Skin of body (tissue), 2 donors: ENCODE results near the gene XRCC6. TPM values are rescaled to one million over a fixed set of nuclear protein-coding genes. Genes with fewer than 3 reads are reported as not detected.
A peak's percentile ranks its signal among the peaks of the same experiment; 100 is the strongest.
"Not testable (repeated sequence)": the region's sequence is repeated elsewhere in the genome, so short reads cannot be mapped to it uniquely, and the experiment has no call there.

Source experiments
- DNase-seq: peaks from one replicate; lab custom pipeline; 2025; lab: John Stamatoyannopoulos, UW
- total RNA-seq: library from RNA; depleted of rRNA; stranded (reverse); fragments of >200 nt; gene quantifications from one replicate; pipeline ENCODE4 v1.2.3, GENCODE V29; 2014

Gene XRCC6
- 191 TPM for total RNA-seq

DNA sequence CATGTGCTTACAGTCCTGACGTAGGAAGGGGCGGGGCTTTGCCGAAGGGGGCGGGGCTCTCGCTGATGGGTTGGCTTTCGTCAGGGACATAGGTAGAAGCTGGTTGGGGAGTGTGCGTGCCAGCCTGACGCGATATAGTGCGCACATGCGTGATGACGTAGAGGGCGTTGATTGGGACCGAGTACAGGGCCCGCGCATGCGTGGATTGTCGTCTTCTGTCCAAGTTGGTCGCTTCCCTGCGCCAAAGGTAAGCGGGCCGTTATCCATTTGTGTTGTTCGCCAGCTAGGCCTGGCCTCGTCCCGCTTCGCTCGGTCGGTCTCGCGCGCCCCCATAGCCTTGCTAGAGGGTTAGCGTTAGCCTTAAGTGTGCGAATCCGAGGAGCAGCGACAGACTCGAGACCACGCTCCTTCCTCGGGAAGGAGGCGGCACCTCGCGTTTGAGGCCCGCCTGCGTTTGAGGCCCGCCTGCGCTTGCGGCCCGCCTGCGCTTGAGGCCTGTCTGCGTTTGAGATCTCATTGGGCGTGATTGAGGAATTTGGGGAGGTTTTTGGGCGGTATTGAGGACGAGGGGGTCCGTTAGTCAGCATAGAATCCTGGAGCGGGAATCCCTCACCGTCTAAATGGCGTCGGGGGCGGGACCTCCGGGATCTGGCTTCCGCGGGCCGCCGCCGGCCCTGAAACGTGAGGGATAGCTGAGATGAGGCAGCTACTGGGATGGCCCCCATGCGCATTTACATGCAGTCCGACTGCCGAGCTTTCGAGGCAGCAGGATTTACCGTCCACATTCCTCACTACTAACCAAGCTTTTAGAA is at the start of gene XRCC6:
TSS of gene XRCC6 (plus strand) at position 197 of the 812 bp plus-strand sequence. CDS start 710 bp downstream, outside the sequence.
- peak; percentile 100 for DNase-seq

DNA sequence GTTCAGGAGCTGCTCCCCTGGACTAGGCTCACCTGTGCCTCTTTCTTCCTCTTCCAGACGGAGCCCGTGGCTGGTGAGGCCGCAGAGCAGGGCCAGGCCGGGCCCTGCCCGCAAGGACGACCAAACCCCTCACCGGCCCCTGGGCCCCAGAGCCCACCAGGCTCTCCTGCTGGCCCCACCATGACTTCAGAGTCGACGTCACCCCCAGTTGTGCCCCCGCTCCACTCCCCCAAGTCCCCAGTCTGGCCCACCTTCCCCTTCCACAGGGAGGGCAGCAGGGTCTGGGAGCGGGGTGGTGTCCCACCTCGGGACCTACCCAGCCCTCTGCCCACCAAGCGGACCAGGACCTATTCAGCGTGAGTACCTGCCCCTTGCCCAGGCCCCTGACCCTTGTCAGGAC is 49.3 kb upstream of the XRCC6 start:
- no peak for DNase-seq

DNA sequence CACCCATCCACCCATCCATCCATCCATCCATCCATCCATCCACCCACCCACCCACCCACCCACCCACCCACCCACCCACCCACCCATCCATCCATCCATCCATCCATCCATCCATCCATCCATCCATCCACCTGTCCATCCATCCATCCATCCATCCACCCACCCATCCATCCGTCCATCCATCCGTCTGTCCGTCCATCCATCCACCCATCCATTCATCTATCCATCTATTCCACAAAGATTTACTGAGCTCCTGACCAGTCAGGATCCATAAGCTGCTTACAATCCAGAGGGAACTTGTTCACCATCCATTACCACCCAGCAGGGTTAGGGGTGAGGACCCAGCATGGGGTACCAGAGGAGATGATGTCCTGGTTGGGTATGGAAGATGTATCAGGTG is 48.8 kb upstream of the XRCC6 start:
- not testable (repeated sequence) for DNase-seq

- DNase-seq = no peak
Observed at GRCh38 chr22:41573677-41574076, 47.4 kb upstream of the XRCC6 start.

DNA sequence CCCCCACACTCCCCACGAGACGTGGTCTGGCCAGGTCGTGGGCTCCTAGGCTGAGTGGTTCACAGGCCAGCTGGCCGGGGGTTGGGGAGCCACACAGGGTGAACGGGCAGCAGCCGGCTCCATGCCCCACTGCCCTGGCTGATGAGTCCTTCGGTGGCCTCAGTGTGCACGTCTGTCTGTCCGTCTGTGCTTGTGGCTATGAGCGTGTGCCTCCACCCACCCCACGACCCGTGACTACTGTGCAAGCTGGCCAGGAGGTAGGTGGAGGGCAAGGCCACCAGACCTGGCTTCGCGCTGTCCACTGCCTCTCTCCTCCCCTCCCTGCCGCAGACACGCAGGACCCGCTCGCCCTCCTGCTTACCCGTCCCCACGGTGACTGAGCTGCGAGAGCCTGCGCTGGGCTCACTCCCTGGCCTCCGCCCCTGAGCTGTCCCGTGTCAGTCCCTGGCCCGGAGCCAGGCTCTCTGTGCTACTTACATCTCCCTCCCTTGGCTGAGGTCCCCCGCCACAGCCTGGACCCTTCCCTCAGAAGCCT is 46.2 kb upstream of the XRCC6 start:
- no peak for DNase-seq

- no peak for DNase-seq
Observed at GRCh38 chr22:41575533-41575932, 45.6 kb upstream of the XRCC6 start.

DNA sequence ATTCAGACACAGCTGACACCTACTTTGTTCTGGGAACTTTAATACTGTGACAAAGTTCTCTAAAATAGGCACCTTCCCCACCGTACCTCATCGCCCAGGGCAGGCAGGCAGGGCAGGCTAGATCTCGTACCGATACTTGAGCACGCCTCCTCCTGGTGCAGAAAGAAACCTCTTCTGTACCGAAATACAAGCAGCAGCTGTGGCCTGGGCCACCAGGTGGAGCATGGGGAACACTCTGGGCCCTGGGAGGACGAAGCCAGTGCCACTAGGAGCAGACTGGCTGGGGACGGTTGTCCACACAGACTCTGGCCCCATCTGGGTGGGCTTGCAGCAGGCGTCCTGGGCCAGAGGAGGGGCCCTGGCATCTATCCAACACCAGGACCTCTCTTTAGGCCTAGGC is 44.2 kb upstream of the XRCC6 start:
- DNase-seq = no peak

DNA sequence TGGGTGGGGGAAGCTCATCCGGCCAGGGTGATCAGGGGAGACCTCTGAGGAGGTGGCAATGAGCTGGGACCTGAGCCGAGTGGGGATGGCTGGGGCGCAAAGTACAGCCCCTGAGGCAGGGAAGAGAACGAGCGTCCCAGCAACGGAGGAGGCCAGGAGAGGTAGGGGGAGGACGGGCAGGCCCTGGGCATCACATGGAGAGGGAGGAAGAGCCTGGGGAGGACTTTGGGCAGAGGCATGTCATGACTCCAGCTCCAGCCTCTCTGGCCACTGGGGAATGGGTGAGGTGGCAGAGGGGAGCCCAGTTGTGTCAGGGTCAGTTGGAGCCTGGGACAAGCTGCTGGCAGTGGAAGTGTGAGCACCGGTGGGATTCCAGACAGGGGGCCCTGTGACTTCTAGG is 43.0 kb upstream of the XRCC6 start:
- DNase-seq = no peak

- no peak for DNase-seq
Observed at GRCh38 chr22:41578818-41579217, 42.3 kb upstream of the XRCC6 start.

- DNase-seq = no peak
Observed at GRCh38 chr22:41579297-41579996, 41.6 kb upstream of the XRCC6 start.

DNA sequence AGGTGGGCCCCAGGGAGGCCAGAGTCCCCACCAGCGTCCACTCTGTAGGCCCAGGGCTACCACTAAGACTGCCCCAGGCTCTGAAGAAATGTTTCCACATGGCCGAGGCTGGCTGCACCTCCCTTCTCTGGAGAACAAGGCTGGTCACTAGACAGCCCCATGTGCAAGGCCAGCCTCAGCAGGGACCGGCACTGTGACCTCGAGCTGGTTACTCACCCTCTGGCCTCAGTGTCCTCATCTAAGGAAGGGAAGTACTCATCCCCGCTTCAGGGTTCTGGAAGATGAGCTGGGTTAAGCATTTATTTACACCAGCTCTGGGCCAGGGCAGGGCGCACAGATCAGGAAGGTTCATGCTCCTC is 41.1 kb upstream of the XRCC6 start:
- no peak for DNase-seq

- DNase-seq = no peak
Observed at GRCh38 chr22:41582694-41583093, 38.4 kb upstream of the XRCC6 start.

DNA sequence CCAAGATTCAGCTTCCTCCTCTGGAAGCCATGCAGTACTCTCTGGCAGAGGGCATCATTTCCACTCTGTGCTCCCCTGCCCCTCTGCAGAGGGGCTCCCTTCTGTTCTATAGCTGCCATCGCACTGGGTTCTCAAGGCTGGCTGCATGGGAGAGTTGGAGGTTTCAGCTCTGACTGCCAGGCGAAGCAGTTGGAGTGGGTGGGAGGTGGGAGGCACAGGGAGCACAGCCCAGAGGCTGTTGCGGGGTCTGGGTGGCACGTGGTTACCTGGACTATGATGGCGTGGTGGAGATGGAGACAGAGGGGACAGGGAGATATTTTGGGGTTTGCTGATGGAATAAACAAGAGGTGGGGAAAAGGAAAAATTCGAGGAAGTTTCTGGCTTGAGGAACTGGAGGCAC is 36.2 kb upstream of the XRCC6 start:
- no peak for DNase-seq

GRCh38 chr22:41585898-41586297 is 35.2 kb upstream of the XRCC6 start:
- DNase-seq = no peak

DNA sequence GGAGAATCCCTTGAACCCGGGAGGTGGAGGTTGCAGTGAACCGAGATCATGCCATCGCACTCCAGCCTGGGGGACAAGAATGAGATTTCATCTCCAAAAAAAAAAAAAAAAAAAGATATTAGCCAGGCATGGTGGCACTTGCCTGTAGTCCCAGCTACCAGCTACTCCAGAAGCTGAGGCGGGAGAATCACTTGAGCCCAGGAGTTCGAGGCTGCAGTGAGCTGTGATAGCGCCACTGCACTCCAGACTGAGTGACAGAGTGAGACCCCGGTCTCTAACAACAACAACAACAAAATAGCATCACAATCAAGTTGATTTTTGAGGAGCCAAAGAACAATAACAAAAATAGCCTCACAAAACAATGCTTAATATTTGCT is 33.8 kb upstream of the XRCC6 start:
- DNase-seq = no peak

DNA sequence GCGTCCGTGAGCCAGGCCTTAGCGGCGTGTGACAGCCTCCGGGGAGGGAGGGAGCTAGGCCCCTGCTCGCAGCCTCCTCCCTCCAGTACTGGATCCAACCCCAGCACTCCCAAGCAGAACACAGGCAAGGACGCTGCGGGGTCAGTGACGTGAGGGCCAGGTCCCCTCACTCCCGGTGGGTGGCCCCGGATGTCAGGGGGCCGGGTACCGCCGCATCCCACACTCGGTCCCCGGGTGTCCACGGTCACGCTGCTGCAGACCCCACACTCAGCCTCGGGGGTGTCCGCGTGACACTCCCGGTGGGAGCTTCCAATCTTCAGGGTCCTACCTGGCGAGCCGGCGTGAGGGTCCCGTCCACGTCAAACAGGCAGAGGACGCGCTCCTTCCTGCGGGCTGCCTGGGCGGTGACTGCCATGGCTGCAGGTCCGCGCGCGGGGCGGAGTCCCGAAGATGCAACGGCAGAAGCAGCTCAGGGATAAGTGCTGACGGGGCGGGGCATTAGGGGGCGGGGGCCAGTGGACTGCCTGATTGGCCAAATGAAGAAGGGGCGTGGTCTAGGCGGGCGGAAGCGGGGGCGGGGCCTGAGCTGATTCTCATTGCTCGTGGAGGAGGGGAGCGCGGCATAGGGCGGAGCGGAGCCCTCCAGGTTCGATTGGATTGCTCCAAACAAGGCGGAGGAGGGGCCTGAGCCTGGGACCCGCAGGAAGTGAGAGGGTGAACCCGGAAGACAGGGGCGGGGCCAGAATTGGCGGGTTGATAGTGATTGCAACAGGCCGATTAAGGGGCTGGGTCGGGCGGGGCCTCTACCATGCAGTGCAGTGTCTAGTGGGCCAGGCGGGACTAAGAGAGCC is 31.5 kb upstream of the XRCC6 start, which contains the start of gene PMM1:
TSS of gene PMM1 (minus strand) at position 450 of the 851 bp plus-strand sequence. CDS start at position 415, 35 bp downstream.
- peak; percentile 99 for DNase-seq

DNA sequence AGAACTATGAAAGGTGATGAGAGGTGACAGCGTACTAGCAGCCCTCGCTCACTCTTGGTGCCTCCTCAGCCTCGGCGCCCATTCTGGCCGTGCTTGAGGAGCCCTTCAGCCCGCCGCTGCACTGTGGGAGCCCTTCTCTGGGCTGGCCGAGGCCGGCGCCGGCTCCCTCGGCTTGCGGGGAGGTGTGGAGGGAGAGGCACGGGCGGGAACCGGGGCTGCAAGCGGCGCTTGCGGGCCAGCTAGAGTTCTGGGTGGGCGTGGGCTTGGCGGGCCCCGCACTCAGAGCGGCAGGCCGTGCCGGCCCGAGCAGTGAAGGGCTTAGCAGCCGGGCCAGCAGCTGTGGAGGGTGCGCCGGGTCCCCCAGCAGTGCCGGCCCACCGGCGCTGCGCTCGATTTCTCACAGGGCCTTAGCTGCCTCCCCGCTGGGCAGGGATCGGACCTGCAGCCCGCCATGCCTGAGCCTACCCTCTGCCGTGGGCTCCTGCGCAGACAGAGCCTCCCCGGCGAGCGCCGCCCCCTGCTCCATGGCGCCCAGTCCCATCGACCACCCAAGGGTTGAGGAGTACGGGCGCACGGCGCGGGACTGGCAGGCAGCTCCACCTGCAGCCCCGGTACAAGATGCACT is 27.6 kb upstream of the XRCC6 start:
- DNase-seq = not testable (repeated sequence)

DNA sequence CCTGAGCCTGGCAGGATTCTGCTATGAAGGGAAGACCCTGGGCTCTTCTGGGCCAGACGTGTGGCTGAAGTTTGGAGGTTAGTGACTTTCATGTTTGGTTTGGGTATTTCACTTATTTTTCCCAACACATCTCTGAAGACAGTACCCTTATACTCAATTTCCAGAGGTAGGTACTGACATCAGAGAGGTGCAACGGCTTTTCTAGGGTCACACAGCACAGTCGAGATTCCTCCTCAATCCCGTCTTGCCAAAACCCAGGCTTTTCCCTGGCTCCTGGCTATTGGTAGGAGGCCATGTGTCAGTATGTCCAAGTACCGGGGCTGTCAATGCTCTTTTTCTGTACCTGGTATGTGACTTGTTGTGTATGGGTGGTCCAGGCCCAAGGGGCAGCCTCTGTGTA is 25.4 kb upstream of the XRCC6 start:
- no peak for DNase-seq

- no peak for DNase-seq
Observed at GRCh38 chr22:41596776-41597634, 24.1 kb upstream of the XRCC6 start.

DNA sequence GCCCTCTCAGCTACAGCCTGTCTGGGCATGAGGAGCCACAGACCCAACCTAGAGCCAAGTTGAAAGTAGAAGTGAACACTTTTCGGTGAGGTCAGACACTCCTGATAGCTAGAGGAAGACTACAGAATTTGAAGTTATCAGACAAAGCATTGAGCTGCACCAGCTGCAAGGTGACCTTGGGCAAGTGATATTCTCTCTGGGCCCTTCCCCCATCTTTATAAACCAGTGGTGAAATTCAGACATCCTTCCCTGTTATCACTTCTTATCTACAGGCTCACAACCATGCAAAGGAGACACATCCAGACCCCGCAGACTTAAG is 23.5 kb upstream of the XRCC6 start:
- DNase-seq = no peak
